Cardiac fibroblast (primary cell): ENCODE results near the gene GGT7.

Experiments used
- DNase-seq, 2 donors: peaks; one replicate each; pipeline versions ENCODE4 v3.0.0 to v3.0.0-alpha.2; 2010; ENCODE audit warnings: low read depth in 2 of 2
- H3K4me3 ChIP-seq, 2 donors: replicated peaks in 1 of 2; 1 replicate in 1 of 2; 2 replicates in 1 of 2; pipeline ENCODE4 v1.5.1; 2011; ENCODE audit warnings: low read depth in 2 of 2, low read length in 2 of 2, mild to moderate bottlenecking in 2 of 2, moderate library complexity in 1 of 2
- TF ChIP-seq, protein P1 (sequence below): IDR thresholded peaks from one replicate; pipeline ENCODE4 v1.5.1; 2011; ENCODE audit warnings: low read depth, mild to moderate bottlenecking, low read length, inconsistent platforms

The GGT7 gene, protein sequence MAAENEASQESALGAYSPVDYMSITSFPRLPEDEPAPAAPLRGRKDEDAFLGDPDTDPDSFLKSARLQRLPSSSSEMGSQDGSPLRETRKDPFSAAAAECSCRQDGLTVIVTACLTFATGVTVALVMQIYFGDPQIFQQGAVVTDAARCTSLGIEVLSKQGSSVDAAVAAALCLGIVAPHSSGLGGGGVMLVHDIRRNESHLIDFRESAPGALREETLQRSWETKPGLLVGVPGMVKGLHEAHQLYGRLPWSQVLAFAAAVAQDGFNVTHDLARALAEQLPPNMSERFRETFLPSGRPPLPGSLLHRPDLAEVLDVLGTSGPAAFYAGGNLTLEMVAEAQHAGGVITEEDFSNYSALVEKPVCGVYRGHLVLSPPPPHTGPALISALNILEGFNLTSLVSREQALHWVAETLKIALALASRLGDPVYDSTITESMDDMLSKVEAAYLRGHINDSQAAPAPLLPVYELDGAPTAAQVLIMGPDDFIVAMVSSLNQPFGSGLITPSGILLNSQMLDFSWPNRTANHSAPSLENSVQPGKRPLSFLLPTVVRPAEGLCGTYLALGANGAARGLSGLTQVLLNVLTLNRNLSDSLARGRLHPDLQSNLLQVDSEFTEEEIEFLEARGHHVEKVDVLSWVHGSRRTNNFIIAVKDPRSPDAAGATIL

DNA sequence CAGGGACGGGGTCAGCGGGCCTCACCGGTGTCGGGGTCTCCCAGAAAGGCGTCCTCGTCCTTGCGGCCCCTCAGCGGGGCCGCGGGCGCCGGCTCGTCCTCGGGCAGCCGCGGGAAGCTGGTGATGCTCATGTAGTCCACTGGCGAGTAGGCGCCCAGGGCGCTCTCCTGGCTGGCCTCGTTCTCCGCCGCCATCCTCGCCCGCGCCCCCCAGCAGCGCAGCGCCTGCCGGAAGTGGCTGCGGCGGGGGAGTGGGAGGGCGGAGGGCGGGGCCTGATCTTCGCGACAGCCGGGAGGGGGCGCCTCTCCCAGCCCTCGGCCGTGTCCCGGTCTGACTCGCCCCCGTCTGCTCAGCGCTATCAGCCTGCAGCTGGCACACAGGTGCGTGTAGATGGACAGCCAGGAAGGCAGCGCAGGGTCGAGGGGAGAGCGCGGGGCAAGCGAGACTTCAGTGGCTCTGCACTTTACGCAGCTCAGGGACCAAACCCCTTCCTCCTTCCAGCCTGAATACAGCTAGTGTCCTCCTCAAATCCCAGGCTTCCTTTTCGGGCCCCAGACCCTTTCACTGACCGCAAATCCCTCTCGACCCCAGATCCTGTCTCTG, at the start of gene GGT7:
TSS of gene GGT7 (minus strand) at position 235 of the 603 bp plus-strand sequence. CDS start at position 194, 41 bp downstream.
- DNase-seq = peak; percentile 57 to 72
- TF ChIP-seq, protein P1, sequence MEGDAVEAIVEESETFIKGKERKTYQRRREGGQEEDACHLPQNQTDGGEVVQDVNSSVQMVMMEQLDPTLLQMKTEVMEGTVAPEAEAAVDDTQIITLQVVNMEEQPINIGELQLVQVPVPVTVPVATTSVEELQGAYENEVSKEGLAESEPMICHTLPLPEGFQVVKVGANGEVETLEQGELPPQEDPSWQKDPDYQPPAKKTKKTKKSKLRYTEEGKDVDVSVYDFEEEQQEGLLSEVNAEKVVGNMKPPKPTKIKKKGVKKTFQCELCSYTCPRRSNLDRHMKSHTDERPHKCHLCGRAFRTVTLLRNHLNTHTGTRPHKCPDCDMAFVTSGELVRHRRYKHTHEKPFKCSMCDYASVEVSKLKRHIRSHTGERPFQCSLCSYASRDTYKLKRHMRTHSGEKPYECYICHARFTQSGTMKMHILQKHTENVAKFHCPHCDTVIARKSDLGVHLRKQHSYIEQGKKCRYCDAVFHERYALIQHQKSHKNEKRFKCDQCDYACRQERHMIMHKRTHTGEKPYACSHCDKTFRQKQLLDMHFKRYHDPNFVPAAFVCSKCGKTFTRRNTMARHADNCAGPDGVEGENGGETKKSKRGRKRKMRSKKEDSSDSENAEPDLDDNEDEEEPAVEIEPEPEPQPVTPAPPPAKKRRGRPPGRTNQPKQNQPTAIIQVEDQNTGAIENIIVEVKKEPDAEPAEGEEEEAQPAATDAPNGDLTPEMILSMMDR = peak; percentile 39
- H3K4me3 ChIP-seq = peak within 1 kb of the TSS; percentile 58 to 66

DNA sequence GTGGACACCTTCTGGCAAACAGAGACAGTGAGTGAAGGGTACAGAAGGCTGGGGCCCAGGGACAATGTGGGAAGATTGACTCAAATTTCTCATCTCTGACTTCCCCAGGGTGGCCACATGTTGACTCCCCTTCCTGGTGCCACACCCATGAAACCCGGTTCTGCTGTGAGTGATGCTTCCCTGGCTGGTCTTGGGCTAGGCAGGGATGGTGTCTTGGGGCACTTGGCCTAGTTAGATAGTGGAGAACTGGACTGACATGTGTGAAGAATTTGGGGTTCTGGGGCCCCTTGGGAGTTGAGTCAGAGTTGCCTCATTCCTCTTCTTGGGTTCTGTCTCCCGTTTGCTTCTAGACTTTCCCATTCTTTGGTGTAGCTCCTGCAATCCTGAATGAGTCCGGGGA, 48.8 kb upstream of the GGT7 start:
- no peak overlapping the region for H3K4me3 ChIP-seq
- peak in 1 of 2 donors; percentile 35 for DNase-seq
- TF ChIP-seq, protein P1 = no peak

DNA sequence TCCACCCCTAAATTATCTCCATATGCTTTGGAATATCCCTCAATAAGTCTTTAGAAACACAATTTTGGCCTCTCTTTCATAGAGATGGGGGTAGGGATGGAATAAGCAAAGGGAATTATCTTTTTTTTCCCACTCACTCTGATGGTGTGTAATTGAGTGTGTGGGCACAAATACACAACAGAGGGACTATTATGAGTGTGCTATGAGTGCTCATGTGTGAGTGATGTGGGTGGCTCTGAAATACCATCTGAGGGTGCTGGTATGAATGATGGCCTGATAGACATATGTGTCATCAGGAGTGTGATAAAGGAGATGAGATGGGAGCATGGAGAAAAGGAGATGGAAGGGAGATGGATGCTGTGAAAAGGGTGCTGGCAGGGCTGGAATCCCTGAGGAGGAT, 47.4 kb upstream of the GGT7 start:
- no peak for DNase-seq
- H3K4me3 ChIP-seq = no peak overlapping the region
- TF ChIP-seq, protein P1 = no peak

DNA sequence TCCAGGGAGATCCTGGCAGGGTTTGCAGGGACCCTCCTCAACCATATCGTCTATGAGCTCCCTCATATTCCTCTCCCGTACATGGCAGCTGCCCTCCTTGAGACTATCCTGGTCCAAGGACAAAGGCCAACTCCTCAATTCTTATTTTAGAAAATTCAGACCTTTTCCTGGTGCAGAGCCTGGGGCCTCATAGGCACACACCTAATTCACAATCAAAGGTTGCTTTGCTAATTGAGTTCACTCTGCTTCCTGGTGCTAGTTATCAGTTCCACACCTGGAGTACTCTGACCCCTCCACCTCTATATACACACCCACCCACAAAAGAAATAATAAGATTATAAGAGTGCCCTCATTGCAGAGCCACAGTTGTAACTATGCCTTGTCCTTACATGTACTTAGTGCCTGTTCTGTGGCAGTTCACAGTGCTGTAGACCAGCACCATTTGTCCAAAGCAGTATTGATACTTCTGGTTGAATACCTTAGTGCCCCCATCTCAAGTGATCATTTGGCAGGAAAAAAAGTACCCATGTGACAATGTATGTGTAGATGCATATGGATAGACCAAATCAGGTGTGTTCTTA, 44.2 kb upstream of the GGT7 start:
- no peak overlapping the region for H3K4me3 ChIP-seq
- TF ChIP-seq, protein P1 = no peak
- DNase-seq = no peak

DNA sequence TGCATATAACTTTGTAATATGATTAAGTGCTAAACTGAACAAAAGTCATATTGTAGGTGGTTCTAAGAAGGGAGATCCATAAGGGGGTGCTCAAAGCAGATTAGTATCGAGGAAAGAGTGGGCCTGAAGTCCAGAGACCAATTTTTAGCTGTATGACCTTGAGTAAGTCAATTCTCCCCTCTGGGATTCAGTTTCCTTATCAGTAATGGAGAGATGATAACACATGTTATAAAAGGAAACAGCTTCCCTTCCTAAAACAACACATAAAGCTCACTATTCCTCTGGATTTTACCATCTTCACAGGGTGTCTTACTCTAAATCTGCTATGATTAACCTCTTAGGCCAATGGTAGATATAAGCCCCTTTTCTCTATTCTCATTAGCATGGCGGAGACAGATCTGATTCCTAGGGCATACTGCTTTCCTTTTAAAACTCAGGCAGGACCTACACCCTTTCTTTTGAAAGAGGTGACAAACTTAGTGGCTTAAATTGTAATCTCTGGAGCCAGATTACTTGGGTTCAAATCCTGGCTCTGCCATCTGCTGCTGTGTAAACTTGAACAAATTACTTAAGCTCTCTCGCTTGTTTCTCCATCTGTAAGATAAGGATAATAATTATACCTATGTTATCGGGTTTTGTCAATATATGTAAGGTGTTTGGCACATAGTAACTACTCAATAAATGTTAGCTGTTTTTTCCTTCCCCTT, 43.2 kb upstream of the GGT7 start:
- H3K4me3 ChIP-seq = no peak overlapping the region
- no peak for DNase-seq
- TF ChIP-seq, protein P1 = no peak

DNA sequence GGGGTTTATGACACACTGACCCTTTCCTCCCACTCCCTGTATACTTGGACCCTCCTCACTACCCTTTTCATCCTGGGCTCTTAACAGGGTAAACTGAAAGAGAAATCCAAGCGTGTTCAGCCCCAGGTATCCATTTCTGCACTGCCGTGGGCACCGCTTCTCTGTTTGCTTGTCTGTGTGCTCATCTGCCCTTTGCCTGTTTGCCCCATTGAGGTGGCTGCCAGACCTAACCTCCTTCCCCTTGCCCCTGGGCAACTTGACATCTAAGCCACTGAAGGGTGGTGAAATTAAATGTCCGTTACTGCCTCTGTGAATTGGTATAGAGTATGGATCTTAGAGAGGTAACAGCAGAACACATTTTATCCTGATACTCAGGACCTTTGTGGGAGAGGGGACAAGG, 42.5 kb upstream of the GGT7 start:
- no peak for DNase-seq
- no peak overlapping the region for H3K4me3 ChIP-seq
- TF ChIP-seq, protein P1 = no peak
